GM06990 (cell line): ENCODE measurements around the gene ZNF341.

ENCODE experiments used
- DNase-seq: peaks from one replicate; pipeline ENCODE4 v3.0.0-alpha.2; 2011; ENCODE audit not compliant: insufficient read length; ENCODE audit errors: extremely low read depth
- H3K27me3 ChIP-seq: replicated peaks from 2 replicates; pipeline ENCODE4 v1.6.0; 2011; ENCODE audit warnings: low read length; ENCODE audit not compliant: control insufficient read depth, insufficient read depth
- H3K36me3 ChIP-seq: 2 replicates; pipeline ENCODE4 v1.5.1; 2011; ENCODE audit warnings: low read length; ENCODE audit not compliant: control insufficient read depth, insufficient read depth
- H3K4me3 ChIP-seq: replicated peaks from 2 replicates; pipeline ENCODE4 v1.5.1; 2011; ENCODE audit warnings: low read depth, mild to moderate bottlenecking, control low read depth, low read length
- CTCF ChIP-seq: IDR thresholded peaks from 2 replicates; pipeline ENCODE4 v1.5.1; 2011; ENCODE audit warnings: low read length, control low read depth, mild to moderate bottlenecking, inconsistent platforms; ENCODE audit not compliant: insufficient read depth, poor library complexity, severe bottlenecking

The ZNF341 gene

GRCh38 chr20:33810885-33811775 lies 79.3 kb downstream of the ZNF341 start, which contains the start of gene CHMP4B:
CHMP4B (plus strand) TSS chr20:33811348; CDS start chr20:33811469, 121 bp downstream.
- Histone ChIP-seq H3K4me3 (peak within 1 kb of the TSS; percentile 80), H3K27me3 (no peaks in the 10 kb centered on the region), H3K36me3 (peaks cover 6% of the 10 kb centered on the region; the same call in 1 of the 2 replicates)
- no peak for TF ChIP-seq CTCF
- DNase-seq = peak; percentile 95

GRCh38 chr20:33811776-33812151 lies 80.0 kb downstream of the ZNF341 start:
- peak overlapping the region; percentile 80 for H3K4me3 ChIP-seq
- no peaks in the 10 kb centered on the region for H3K27me3 ChIP-seq
- TF ChIP-seq CTCF = no peak
- peaks cover 6% of the 10 kb centered on the region; the same call in 1 of the 2 replicates for H3K36me3 ChIP-seq
- no peak for DNase-seq

GRCh38 chr20:33812152-33812849 lies 80.5 kb downstream of the ZNF341 start:
- TF ChIP-seq CTCF = no peak
- Histone ChIP-seq H3K36me3 (peaks cover 6% of the 10 kb centered on the region; the same call in 1 of the 2 replicates), H3K4me3 (peak overlapping the region; percentile 80), H3K27me3 (no peaks in the 10 kb centered on the region)
- DNase-seq = peak; percentile 18

GRCh38 chr20:33812908-33813462 lies 81.2 kb downstream of the ZNF341 start:
- H3K36me3 ChIP-seq = peaks cover 6% of the 10 kb centered on the region; the same call in 1 of the 2 replicates
- no peak for DNase-seq
- no peaks in the 10 kb centered on the region for H3K27me3 ChIP-seq
- TF ChIP-seq CTCF = no peak
- H3K4me3 ChIP-seq = peak overlapping the region; percentile 80

GRCh38 chr20:33814238-33814712 lies 82.5 kb downstream of the ZNF341 start:
- TF ChIP-seq CTCF = no peak
- Histone ChIP-seq H3K4me3 (no peak overlapping the region), H3K27me3 (no peaks in the 10 kb centered on the region), H3K36me3 (peaks cover 6% of the 10 kb centered on the region; the same call in 1 of the 2 replicates)
- DNase-seq = no peak
